DOHH2 (cell line): ENCODE measurements around the gene FGFR3.

Source experiments
- H3F3A ChIP-seq: fragments of 200-600 bp; sonication (generic), shearing (Covaris generic); 2 replicates; pipeline ENCODE4 v1.6.0; 2016; ENCODE audit warnings: antibody characterized with exemption, mild to moderate bottlenecking; ENCODE audit not compliant: control insufficient read depth, insufficient read depth
- H3K27ac ChIP-seq: fragments of 200-600 bp; sonication (generic); 2 replicates; pipeline ENCODE4 v1.5.1; 2014; ENCODE audit warnings: low read depth, mild to moderate bottlenecking, low read length, moderate library complexity
- H3K27me3 ChIP-seq: fragments of 200-600 bp; sonication (generic); 2 replicates; pipeline ENCODE4 v1.6.1; 2014; ENCODE audit warnings: mild to moderate bottlenecking, low read length, mixed read lengths; ENCODE audit not compliant: control insufficient read depth
- H3K36me3 ChIP-seq: fragments of 200-600 bp; sonication (generic); 2 replicates; pipeline ENCODE4 v1.6.1; 2014; ENCODE audit warnings: mild to moderate bottlenecking, low read length, moderate library complexity, mixed read lengths; ENCODE audit not compliant: control insufficient read depth
- H3K4me1 ChIP-seq: fragments of 200-600 bp; sonication (generic); 2 replicates; pipeline ENCODE4 v1.6.1; 2014; ENCODE audit warnings: mild to moderate bottlenecking, low read length, mixed read lengths; ENCODE audit not compliant: control insufficient read depth
- H3K4me2 ChIP-seq: fragments of 200-600 bp; sonication (generic); 2 replicates; pipeline ENCODE4 v1.6.0; 2014; ENCODE audit warnings: mild to moderate bottlenecking, low read length, moderate library complexity
- H3K4me3 ChIP-seq: fragments of 200-600 bp; sonication (generic); 2 replicates; pipeline ENCODE4 v1.5.1; 2014; ENCODE audit warnings: mild to moderate bottlenecking, low read length, mixed read lengths
- H3K79me2 ChIP-seq: fragments of 200-600 bp; sonication (generic); 2 replicates; pipeline ENCODE4 v1.6.1; 2014; ENCODE audit warnings: mild to moderate bottlenecking, low read length, mixed read lengths; ENCODE audit not compliant: control insufficient read depth
- H3K9me2 ChIP-seq: fragments of 200-600 bp; sonication (generic); replicated peaks from 2 replicates; pipeline ENCODE4 v1.6.1; 2014; ENCODE audit warnings: mild to moderate bottlenecking, low read length, mixed read lengths; ENCODE audit not compliant: control insufficient read depth
- H3K9me3 ChIP-seq: fragments of 200-600 bp; sonication (generic); 2 replicates; pipeline ENCODE4 v1.6.1; 2014; ENCODE audit warnings: antibody characterized with exemption, low read length, mixed read lengths; ENCODE audit not compliant: control insufficient read depth, insufficient read depth
- H4K20me1 ChIP-seq: fragments of 200-600 bp; sonication (generic); 2 replicates; pipeline ENCODE4 v1.6.0; 2014; ENCODE audit warnings: low read depth, mild to moderate bottlenecking, antibody characterized with exemption, low read length, moderate library complexity; ENCODE audit not compliant: control insufficient read depth, insufficient read depth
- CTCF ChIP-seq: fragments of 200-600 bp; sonication (generic); IDR thresholded peaks from one replicate; pipeline ENCODE4 v1.5.1; 2014; ENCODE audit warnings: antibody characterized with exemption, mild to moderate bottlenecking, low read depth, low read length; ENCODE audit not compliant: poor library complexity, severe bottlenecking
- EZH2phosphoT487 ChIP-seq: fragments of 200-600 bp; sonication (generic); IDR thresholded peaks from 2 replicates; pipeline ENCODE4 v1.6.1; 2017; ENCODE audit warnings: borderline replicate concordance, mild to moderate bottlenecking, antibody characterized with exemption, low read length, moderate library complexity, mixed read lengths

The FGFR3 gene

GRCh38 chr4:1792832-1793495, at the start of gene FGFR3:
Gene FGFR3, plus strand, starts transcription at chr4:1793293. Its CDS starts 642 bp downstream, at chr4:1793935.
- TF ChIP-seq EZH2phosphoT487 (no peak), CTCF (no peak)
- Histone ChIP-seq H3K9me2 (no peaks in the 10 kb centered on the region), H3F3A (no peaks in the 10 kb centered on the region), H3K4me1 (no peaks in the 10 kb centered on the region), H3K27me3 (peaks cover 39% of the 10 kb centered on the region), H3K4me3 (no peak within 1 kb of the TSS), H4K20me1 (no peaks in the 10 kb centered on the region; the same call in 1 of the 2 replicates), H3K36me3 (no peaks in the 10 kb centered on the region), H3K79me2 (no peaks in the 10 kb centered on the region), H3K27ac (no peak within 1 kb of the TSS), H3K4me2 (no peak within 1 kb of the TSS), H3K9me3 (no peaks in the 10 kb centered on the region)

- no peak for TF ChIP-seq EZH2phosphoT487
- TF ChIP-seq CTCF: no peak
- peaks cover 39% of the 10 kb centered on the region for H3F3A ChIP-seq
- H3K4me2 ChIP-seq: no peak overlapping the region
- H3K9me3 ChIP-seq: no peaks in the 10 kb centered on the region
- H4K20me1 ChIP-seq: peaks cover 6% of the 10 kb centered on the region; the same call in 1 of the 2 replicates
- 0 out of 2 replicates have a peak, but pooled peaks cover 4% of the 10 kb centered on the region for H3K4me1 ChIP-seq
- no peak overlapping the region for H3K4me3 ChIP-seq
- peaks cover 68% of the 10 kb centered on the region for H3K36me3 ChIP-seq
- H3K27me3 ChIP-seq: no peaks in the 10 kb centered on the region
- no peaks in the 10 kb centered on the region for H3K79me2 ChIP-seq
- no peak overlapping the region for H3K27ac ChIP-seq
- no peaks in the 10 kb centered on the region for H3K9me2 ChIP-seq
Measured at GRCh38 chr4:1743551-1743950, 49.5 kb upstream of the FGFR3 start.

- Histone ChIP-seq H3K9me2 (no peaks in the 10 kb centered on the region), H4K20me1 (peaks cover 6% of the 10 kb centered on the region; the same call in 1 of the 2 replicates), H3K27me3 (no peaks in the 10 kb centered on the region), H3K4me3 (no peak overlapping the region), H3K27ac (no peak overlapping the region), H3K36me3 (peaks cover 63% of the 10 kb centered on the region), H3K9me3 (no peaks in the 10 kb centered on the region), H3K4me2 (no peak overlapping the region), H3F3A (peaks cover 39% of the 10 kb centered on the region), H3K79me2 (no peaks in the 10 kb centered on the region), H3K4me1 (0 out of 2 replicates have a peak, but pooled peaks cover 4% of the 10 kb centered on the region)
- TF ChIP-seq EZH2phosphoT487 (no peak), CTCF (no peak)
Measured at GRCh38 chr4:1743975-1744374, 49.1 kb upstream of the FGFR3 start.
